MCF 10A (cell line): ENCODE data around the gene IPO4. TPM values are rescaled to one million over a fixed set of nuclear protein-coding genes. Genes with fewer than 3 reads are reported as not detected.

Experiments
- BruUV-seq: library from RNA; stranded (reverse); fragments of 400-500 nt; replicated peaks from 2 replicates; lab custom pipeline; 2021; lab: Mats Ljungman, UMichigan
- CTCF ChIA-PET: fragments of 300-600 bp; sonication (Branson Sonifier 250); formaldehyde crosslinking; extraction: SDS; loops from one replicate; lab custom pipeline; 2021; ENCODE audit warnings: antibody characterized with exemption, inconsistent platforms; lab: Yijun Ruan, JAX
- POLR2A ChIA-PET: fragments of 300-600, 350-650 bp; sonication (Branson Sonifier 250); formaldehyde crosslinking; extraction: SDS; loops from one replicate; lab custom pipeline; 2020; ENCODE audit warnings: antibody characterized with exemption, inconsistent platforms; lab: Yijun Ruan, JAX
- DNase-seq: peaks from one replicate; pipeline ENCODE4 v3.0.0-alpha.2; 2018; ENCODE audit not compliant: unreplicated experiment
- H3K27ac Mint-ChIP-seq: one replicate; pipeline ENCODE4 v1.8.0; 2022; ENCODE audit warnings: mild to moderate bottlenecking, low read depth, mixed read lengths; ENCODE audit not compliant: unreplicated experiment
- H3K27me3 Mint-ChIP-seq: one replicate; pipeline ENCODE4 v1.8.0; 2022; ENCODE audit warnings: mixed read lengths; ENCODE audit not compliant: insufficient read depth, unreplicated experiment
- H3K36me3 Mint-ChIP-seq: one replicate; pipeline ENCODE4 v1.8.0; 2022; ENCODE audit warnings: mild to moderate bottlenecking, moderate library complexity, mixed read lengths; ENCODE audit not compliant: insufficient read depth, unreplicated experiment
- H3K4me1 Mint-ChIP-seq: one replicate; pipeline ENCODE4 v1.8.0; 2022; ENCODE audit warnings: mixed read lengths; ENCODE audit not compliant: insufficient read depth, unreplicated experiment
- H3K4me3 Mint-ChIP-seq: one replicate; pipeline ENCODE4 v1.8.0; 2022; ENCODE audit warnings: mild to moderate bottlenecking, moderate library complexity, mixed read lengths; ENCODE audit not compliant: unreplicated experiment
- H3K9me3 Mint-ChIP-seq: one replicate; pipeline ENCODE4 v1.8.0; 2022; ENCODE audit warnings: mixed read lengths; ENCODE audit not compliant: unreplicated experiment
- intact Hi-C: fragments of 100-400 bp; cut with micrococcal nuclease; formaldehyde crosslinking; loops from 2 replicates; pipeline ENCODE4 v1.14.1; 2022
- total RNA-seq: library from RNA; stranded (reverse); gene quantifications from 2 replicates; pipeline ENCODE4 v1.2.3, GENCODE V29; 2022
- TF ChIP-seq, protein P1 (sequence below): fragments of 200-600 bp; IDR thresholded peaks from one replicate; pipeline ENCODE4 v1.8.0; 2022; ENCODE audit warnings: antibody characterized with exemption, mild to moderate bottlenecking; ENCODE audit not compliant: unreplicated experiment

IPO4 gene
- total RNA-seq, 1 experiment from 2014 or later, result 100 TPM

DNA sequence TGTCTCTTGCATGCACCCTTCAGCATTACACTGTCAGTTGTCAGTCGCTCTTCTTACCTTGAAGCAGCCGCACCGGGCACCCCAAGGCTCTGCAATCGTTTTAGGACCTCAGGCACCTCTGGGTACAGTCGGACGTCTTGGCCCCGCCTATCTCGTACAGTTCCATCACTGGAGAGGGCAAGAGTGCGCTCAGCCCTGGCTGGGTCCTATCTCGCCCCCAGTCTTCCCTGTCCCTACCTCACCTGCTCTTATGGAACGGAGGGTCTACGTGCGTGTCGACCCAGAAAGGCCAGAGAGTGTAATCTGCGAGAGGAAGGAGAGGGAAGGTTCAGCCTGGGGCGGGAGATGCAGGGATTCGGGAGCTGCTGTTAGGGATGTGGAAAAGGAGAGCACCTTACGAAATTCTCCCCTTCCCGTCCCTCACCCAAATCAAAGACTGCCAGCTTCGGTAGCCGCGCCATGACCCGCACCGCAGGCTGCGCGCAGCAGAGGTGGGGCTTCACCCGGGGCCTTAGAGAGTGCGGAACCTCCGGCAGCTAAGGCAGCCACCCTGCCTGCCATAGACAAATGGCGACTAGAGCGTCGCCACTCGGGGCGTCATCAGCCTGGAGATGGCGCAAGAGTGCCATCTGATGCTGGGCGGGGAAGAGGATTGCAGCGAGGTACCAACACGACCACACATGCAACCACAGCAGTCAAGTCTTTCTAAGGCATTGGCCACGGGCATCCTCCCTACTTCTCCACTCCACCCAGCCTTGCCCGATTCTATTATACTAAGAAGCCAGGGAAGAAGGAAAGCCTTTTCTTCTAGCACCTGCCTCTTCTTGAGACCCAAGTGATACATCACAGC, 27.1 kb upstream of the IPO4 start, which contains the start of gene MDP1:
Gene MDP1, minus strand, starts transcription at position 572 of the 850 bp plus-strand sequence. Its CDS starts 111 bp downstream, at position 461.
- peak within 1 kb of the TSS; percentile 73 for H3K27ac Mint-ChIP-seq
- H3K4me3 Mint-ChIP-seq, result peak within 1 kb of the TSS; percentile 80
- no TSS peak for BruUV-seq
- CTCF ChIA-PET, result interaction anchor here (0.6 to 4.2 kb wide), 10 partner anchors 9 to 118 kb away, joined by 3 to 32 read pairs (median 5); partner anchors contain the start of genes CIDEB and TINF2
- peak; percentile 87 for DNase-seq
- H3K27me3 Mint-ChIP-seq, result no peaks in the 10 kb centered on the region
- H3K4me1 Mint-ChIP-seq, result peaks cover 20% of the 10 kb centered on the region
- peaks cover 53% of the 10 kb centered on the region for H3K36me3 Mint-ChIP-seq
- TF ChIP-seq, protein P1, sequence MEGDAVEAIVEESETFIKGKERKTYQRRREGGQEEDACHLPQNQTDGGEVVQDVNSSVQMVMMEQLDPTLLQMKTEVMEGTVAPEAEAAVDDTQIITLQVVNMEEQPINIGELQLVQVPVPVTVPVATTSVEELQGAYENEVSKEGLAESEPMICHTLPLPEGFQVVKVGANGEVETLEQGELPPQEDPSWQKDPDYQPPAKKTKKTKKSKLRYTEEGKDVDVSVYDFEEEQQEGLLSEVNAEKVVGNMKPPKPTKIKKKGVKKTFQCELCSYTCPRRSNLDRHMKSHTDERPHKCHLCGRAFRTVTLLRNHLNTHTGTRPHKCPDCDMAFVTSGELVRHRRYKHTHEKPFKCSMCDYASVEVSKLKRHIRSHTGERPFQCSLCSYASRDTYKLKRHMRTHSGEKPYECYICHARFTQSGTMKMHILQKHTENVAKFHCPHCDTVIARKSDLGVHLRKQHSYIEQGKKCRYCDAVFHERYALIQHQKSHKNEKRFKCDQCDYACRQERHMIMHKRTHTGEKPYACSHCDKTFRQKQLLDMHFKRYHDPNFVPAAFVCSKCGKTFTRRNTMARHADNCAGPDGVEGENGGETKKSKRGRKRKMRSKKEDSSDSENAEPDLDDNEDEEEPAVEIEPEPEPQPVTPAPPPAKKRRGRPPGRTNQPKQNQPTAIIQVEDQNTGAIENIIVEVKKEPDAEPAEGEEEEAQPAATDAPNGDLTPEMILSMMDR, result peak; percentile 25
- intact Hi-C loops, result loop anchor here (1.0 kb wide), 3 partner anchors 17 to 82 kb away; partner anchors contain the start of genes GMPR2 and NEDD8
- H3K9me3 Mint-ChIP-seq, result no peaks in the 10 kb centered on the region
- POLR2A ChIA-PET, result interaction anchor here (0.7 to 5.1 kb wide), 21 partner anchors 9 to 135 kb away, joined by 3 to 69 read pairs (median 5); partner anchors contain the start of genes DCAF11, DHRS1, EMC9 and GMPR2

DNA sequence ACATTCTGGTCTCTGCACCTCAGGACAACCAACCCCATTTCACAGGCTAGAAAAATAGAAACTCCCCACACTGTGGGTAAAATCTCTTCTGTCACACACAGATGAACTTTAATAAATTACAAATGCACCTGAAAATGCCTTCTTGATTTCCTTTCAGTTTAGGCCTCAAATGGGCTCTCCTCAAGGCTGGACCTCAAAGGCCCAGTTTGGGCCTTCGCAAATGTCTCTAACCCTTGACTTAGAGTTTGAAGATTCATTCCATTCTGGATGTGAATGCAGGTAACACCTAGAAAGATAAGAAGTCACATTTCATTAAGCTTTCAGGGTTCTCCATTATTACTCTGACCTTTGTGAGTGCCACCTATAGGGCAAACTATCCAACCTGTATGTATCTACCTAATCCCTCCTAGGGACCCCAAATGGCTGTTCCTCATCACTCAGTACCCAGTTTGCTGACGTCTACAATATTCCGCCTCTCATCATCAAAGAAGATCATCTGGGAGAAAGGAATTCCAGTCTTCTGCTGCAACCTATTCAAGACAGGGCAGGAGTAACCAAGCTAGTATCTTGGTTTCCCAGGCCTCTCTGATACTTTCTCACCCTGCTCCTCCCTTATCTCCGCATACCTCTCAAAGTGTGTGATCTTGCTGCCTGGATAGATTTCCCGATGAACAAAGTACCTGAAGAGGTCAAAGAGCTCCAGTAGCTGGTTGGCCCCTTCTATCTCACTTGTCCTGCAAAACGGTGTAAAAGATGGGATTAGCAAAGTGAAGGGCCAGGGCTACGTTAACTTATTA, 25.4 kb upstream of the IPO4 start:
- TF ChIP-seq, protein P1, result no peak
- Mint-ChIP-seq H3K27ac (peak overlapping the region; percentile 99), H3K4me1 (peaks cover 20% of the 10 kb centered on the region), H3K36me3 (peaks cover 69% of the 10 kb centered on the region), H3K4me3 (peak overlapping the region; percentile 96), H3K9me3 (no peaks in the 10 kb centered on the region), H3K27me3 (no peaks in the 10 kb centered on the region)
- ChIA-PET CTCF (interaction anchor here (0.5 to 4.2 kb wide), 15 partner anchors 14 to 223 kb away, joined by 3 to 32 read pairs (median 4); partner anchors contain the start of genes CIDEB, GMPR2, IRF9 and NEDD8), POLR2A (interaction anchor here (0.7 to 5.9 kb wide), 29 partner anchors 10 to 217 kb away, joined by 3 to 69 read pairs (median 6); partner anchors contain the start of genes DCAF11, DHRS1, GMPR2 and IPO4)
- intact Hi-C loops, result loop anchor here (2.0 kb wide), 1 partner anchor 25 kb away; the partner anchor contains the start of gene IPO4
- DNase-seq, result no peak
- BruUV-seq, result TSS peak; percentile 79

DNA sequence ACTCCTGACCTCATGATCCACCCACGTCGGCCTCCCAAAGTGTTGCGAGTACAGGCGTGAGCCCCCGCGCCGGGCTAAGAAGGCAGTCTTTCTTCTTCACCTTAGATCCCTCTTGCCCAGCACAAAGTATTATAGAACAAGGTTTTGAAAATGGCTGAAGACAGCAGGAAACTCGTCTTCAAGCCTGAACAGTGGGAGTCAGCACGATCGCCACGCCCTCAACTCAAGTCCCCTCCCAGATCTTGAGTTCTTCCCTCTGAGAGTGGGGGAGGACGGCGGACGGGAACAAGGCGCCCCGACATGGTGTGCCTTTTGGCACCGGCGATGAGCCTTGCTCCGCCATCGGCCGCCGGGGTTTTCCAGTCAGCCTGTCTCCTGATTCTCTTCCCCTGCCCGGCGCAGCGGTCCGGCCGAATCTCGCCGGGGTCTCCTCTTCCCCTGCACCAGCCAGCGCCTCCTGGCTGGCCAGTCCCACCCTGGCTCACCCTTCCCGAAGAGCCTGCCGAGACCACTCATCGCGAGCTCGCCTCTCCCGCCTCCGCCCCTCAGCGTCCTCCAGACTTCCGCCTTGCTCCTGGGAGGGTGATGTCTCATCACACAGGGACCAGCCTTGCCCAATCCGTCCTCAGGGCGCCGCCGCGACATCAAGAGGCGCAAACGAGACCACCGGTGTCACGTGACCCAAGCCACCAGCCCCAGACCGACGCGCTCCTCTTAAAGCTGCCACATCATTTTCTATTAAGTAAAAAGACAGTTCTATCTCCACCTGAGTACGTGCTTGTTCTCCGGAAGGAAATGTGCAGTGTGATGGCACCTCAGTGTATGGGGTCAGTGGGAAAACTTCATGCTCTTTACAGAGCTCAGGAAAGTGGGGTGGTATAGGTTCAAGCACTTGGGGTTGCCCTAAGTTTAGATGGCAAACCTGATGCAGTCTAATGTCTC, 24.6 kb upstream of the IPO4 start, which contains the start of gene CHMP4A:
Gene CHMP4A, minus strand, starts transcription at position 565 of the 942 bp plus-strand sequence. Its CDS starts 49 bp downstream, at position 516.
- POLR2A ChIA-PET, result interaction anchor here (0.6 to 5.9 kb wide), 31 partner anchors 10 to 217 kb away, joined by 3 to 69 read pairs (median 6); partner anchors contain the start of genes DCAF11, DHRS1, GMPR2 and IPO4
- intact Hi-C loops, result loop anchor here (2.0 kb wide), 1 partner anchor 24 kb away; the partner anchor contains the start of gene IPO4

More for the DNA sequence above, 24.6 kb upstream of the IPO4 start, which contains the start of gene CHMP4A:
- Mint-ChIP-seq H3K4me1 (peaks cover 20% of the 10 kb centered on the region), H3K4me3 (peak within 1 kb of the TSS; percentile 96), H3K9me3 (no peaks in the 10 kb centered on the region), H3K27me3 (no peaks in the 10 kb centered on the region), H3K27ac (peak within 1 kb of the TSS; percentile 99), H3K36me3 (peaks cover 75% of the 10 kb centered on the region)
- CTCF ChIA-PET, result interaction anchor here (0.6 to 4.2 kb wide), 10 partner anchors 13 to 224 kb away, joined by 3 to 32 read pairs (median 4); partner anchors contain the start of genes CIDEB, TINF2 and TM9SF1
- DNase-seq, result peak; percentile 98
- TF ChIP-seq, protein P1, result no peak
- BruUV-seq, result no TSS peak
